Astrocyte of the spinal cord (primary cell): ENCODE results near the gene PAH.
A peak's percentile ranks its signal among the peaks of the same experiment; 100 is the strongest.
"Not testable (repeated sequence)": the region's sequence is repeated elsewhere in the genome, so short reads cannot be mapped to it uniquely, and the experiment has no call there.

Experiments used
- DNase-seq: peaks from one replicate; pipeline ENCODE4 v3.0.0; 2011; ENCODE audit warnings: low read depth, low spot score
- H3K4me3 ChIP-seq: 2 replicates; pipeline ENCODE4 v1.5.1; 2011; ENCODE audit warnings: low read depth, mild to moderate bottlenecking, low read length, moderate library complexity
- in situ Hi-C: cut with HindIII; loops from 2 replicates; pipeline ENCODE4 v1.10.0; 2017; ENCODE audit warnings: low sequenced_read_pairs
- TF ChIP-seq, protein P1 (sequence below): IDR thresholded peaks from 2 replicates; pipeline ENCODE4 v1.5.1; 2012; ENCODE audit warnings: low read depth, mild to moderate bottlenecking, low read length, inconsistent platforms

Gene PAH

GRCh38 chr12:102849722-102850447, 67.2 kb downstream of the PAH start:
- no peak for DNase-seq
- TF ChIP-seq, protein P1, sequence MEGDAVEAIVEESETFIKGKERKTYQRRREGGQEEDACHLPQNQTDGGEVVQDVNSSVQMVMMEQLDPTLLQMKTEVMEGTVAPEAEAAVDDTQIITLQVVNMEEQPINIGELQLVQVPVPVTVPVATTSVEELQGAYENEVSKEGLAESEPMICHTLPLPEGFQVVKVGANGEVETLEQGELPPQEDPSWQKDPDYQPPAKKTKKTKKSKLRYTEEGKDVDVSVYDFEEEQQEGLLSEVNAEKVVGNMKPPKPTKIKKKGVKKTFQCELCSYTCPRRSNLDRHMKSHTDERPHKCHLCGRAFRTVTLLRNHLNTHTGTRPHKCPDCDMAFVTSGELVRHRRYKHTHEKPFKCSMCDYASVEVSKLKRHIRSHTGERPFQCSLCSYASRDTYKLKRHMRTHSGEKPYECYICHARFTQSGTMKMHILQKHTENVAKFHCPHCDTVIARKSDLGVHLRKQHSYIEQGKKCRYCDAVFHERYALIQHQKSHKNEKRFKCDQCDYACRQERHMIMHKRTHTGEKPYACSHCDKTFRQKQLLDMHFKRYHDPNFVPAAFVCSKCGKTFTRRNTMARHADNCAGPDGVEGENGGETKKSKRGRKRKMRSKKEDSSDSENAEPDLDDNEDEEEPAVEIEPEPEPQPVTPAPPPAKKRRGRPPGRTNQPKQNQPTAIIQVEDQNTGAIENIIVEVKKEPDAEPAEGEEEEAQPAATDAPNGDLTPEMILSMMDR = no peak
- in situ Hi-C loops = no loop called here
- no peak overlapping the region for H3K4me3 ChIP-seq

- H3K4me3 ChIP-seq = no peak overlapping the region
- TF ChIP-seq, protein P1 = no peak
- in situ Hi-C loops = no loop called here
- no peak for DNase-seq
Observed at GRCh38 chr12:102848832-102849231, 68.2 kb downstream of the PAH start.

DNA sequence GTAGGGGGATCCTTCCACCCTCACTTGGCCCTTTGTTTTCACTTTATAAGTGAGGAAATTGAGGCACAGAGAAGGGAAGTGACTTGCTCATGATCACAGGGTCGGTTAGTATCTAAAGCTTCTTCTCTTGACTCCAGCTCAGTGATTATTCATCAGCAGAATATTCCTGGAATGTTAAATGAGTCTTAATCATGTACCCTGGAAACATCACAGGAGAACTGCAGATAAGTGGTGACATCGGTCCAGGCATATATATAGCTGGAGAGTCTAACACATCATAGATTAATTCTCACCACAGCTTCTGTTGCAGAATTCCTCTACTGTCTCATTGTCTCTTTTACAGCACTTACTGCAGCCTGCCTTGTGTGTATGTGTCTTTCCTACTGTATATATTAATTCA, 69.9 kb downstream of the PAH start:
- H3K4me3 ChIP-seq = no peak overlapping the region
- no peak for DNase-seq
- in situ Hi-C loops = no loop called here
- TF ChIP-seq, protein P1 = no peak

- DNase-seq = no peak
Observed at GRCh38 chr12:102833687-102834441, 83.2 kb downstream of the PAH start.

DNA sequence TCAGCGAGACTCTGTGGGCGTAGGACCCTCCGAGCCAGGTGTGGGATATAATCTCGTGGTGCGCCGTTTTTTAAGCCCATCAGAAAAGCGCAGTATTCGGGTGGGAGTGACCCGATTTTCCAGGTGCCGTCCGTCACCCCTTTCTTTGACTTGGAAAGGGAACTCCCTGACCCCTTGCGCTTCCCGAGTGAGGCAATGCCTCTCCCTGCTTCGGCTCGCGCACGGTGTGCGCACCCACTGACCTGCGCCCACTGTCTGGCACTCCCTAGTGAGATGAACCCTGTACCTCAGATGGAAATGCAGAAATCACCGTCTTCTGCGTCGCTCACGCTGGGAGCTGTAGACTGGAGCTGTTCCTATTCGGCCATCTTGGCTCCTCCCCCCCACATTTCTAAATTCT, 84.2 kb downstream of the PAH start:
- DNase-seq, H3K4me3 ChIP-seq, in situ Hi-C loops: not testable (repeated sequence)

More at GRCh38 chr12:102833687-102834441, 83.2 kb downstream of the PAH start:
- in situ Hi-C loops = no loop called here
- TF ChIP-seq, protein P1 = no peak
- no peak overlapping the region for H3K4me3 ChIP-seq

GRCh38 chr12:102824218-102824835, 92.7 kb downstream of the PAH start:
- in situ Hi-C loops = no loop called here
- TF ChIP-seq, protein P1 = no peak
- no peak overlapping the region for H3K4me3 ChIP-seq
- DNase-seq = peak; percentile 7

DNA sequence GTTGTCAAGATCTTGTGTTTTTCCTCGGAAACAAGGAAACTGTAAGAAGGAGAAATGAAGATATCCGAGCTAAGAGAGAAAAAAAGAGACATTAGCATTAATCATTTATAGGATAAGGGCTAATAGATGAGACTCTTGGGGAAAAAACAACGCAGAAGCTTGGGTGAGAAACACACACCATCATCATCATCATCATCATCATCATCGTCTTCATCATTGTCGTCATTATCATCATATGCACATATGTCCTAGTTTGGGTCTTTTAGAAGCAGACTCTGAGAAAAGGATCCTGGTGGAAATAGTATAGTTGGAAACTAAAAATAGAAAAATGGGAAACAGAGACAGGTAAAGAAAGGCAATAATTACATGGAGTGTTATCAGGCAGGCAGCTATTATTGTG, 95.9 kb downstream of the PAH start:
- TF ChIP-seq, protein P1 = no peak
- no peak for DNase-seq
- no peak overlapping the region for H3K4me3 ChIP-seq
- in situ Hi-C loops = no loop called here
